ENCODE results near the gene VGLL2.

- no peak for TF ChIP-seq CTCF (conservative IDR thresholded peaks at IDR 0.05 in 1 of 2, IDR thresholded peaks at IDR 0.05 in 1 of 2; ENCODE audit: low read depth in 1 of 2, low read length in 2 of 2)
- no peak for TF ChIP-seq EZH2 (IDR thresholded peaks at IDR 0.05; ENCODE audit: low read length, missing control alignments)
Observed at GRCh38 chr6:117231466-117231865, 33.9 kb upstream of the VGLL2 start.
